PC-9 (cell line): ENCODE results near the gene TANC2. TPM values are rescaled to one million over a fixed set of nuclear protein-coding genes. Genes with fewer than 3 reads are reported as not detected.

Experiments used
- BruUV-seq: library from RNA; stranded (reverse); fragments of 400-500 nt; replicated peaks from 2 replicates; lab custom pipeline; 2021; lab: Mats Ljungman, UMichigan
- CTCF ChIA-PET: fragments of 300-600 bp; sonication (Branson Sonifier 250); formaldehyde crosslinking; loops from one replicate; lab custom pipeline; 2022; ENCODE audit warnings: antibody characterized with exemption; lab: Charles Lee
- POLR2A ChIA-PET: fragments of 300-600 bp; sonication (Branson Sonifier 250); formaldehyde crosslinking; loops from one replicate; lab custom pipeline; 2022; ENCODE audit warnings: antibody characterized with exemption; ENCODE audit not compliant: unreplicated experiment; lab: Charles Lee
- DNase-seq, 2 experiments: peaks; one replicate each; pipeline versions ENCODE4 v3.0.0 to v3.0.0-alpha.2; 2015 to 2022; ENCODE audit warnings: mixed read lengths in 1 of 2
- H2AFZ ChIP-seq: fragments of 200-600 bp; sonication (generic); 2 replicates; pipeline ENCODE4 v1.8.1; 2017; ENCODE audit warnings: antibody characterized with exemption
- H3F3A ChIP-seq: fragments of 200-600 bp; sonication (generic); 2 replicates; pipeline ENCODE4 v1.8.1; 2017; ENCODE audit warnings: antibody characterized with exemption, mild to moderate bottlenecking, low read depth; ENCODE audit not compliant: insufficient read depth
- H3K27ac ChIP-seq: fragments of 200-600 bp; sonication (generic); 2 replicates; pipeline ENCODE4 v1.6.1; 2016; ENCODE audit warnings: mixed run types
- H3K27me3 ChIP-seq: fragments of 200-600 bp; sonication (generic); 2 replicates; pipeline ENCODE4 v1.6.1; 2016; ENCODE audit warnings: low read depth, mixed run types; ENCODE audit not compliant: insufficient read depth
- H3K36me3 ChIP-seq: fragments of 200-600 bp; sonication (generic); 2 replicates; pipeline ENCODE4 v1.6.1; 2016; ENCODE audit warnings: low read depth, mixed run types
- H3K4me1 ChIP-seq: fragments of 200-600 bp; sonication (generic); replicated peaks from 2 replicates; pipeline ENCODE4 v1.6.1; 2016; ENCODE audit warnings: mixed run types; ENCODE audit not compliant: insufficient read depth
- H3K4me2 ChIP-seq: fragments of 200-600 bp; sonication (generic); 2 replicates; pipeline ENCODE4 v1.6.1; 2017; ENCODE audit warnings: mixed run types
- H3K4me3 ChIP-seq: fragments of 200-600 bp; sonication (generic); 2 replicates; pipeline ENCODE4 v1.6.1; 2016; ENCODE audit warnings: mixed run types
- H3K79me2 ChIP-seq: fragments of 200-600 bp; sonication (generic); 2 replicates; pipeline ENCODE4 v1.6.1; 2017; ENCODE audit warnings: low read depth, mixed run types
- H3K9me2 ChIP-seq: fragments of 200-600 bp; sonication (generic); 2 replicates; pipeline ENCODE4 v1.8.1; 2017; ENCODE audit warnings: mild to moderate bottlenecking; ENCODE audit not compliant: insufficient read depth
- H3K9me3 ChIP-seq: fragments of 200-600 bp; sonication (generic); 2 replicates; pipeline ENCODE4 v1.8.1; 2016; ENCODE audit warnings: low read depth; ENCODE audit not compliant: insufficient read depth
- H4K20me1 ChIP-seq: fragments of 200-600 bp; sonication (generic); 2 replicates; pipeline ENCODE4 v1.8.1; 2017; ENCODE audit not compliant: insufficient read depth
- CTCF ChIP-seq: fragments of 200-600 bp; sonication (generic); conservative IDR thresholded peaks from 2 replicates; pipeline ENCODE4 v1.6.1; 2017; ENCODE audit warnings: mixed run types, antibody characterized with exemption, mild to moderate bottlenecking, moderate library complexity
- EZH2 ChIP-seq: fragments of 200-600 bp; sonication (generic); IDR thresholded peaks from 2 replicates; pipeline ENCODE4 v1.8.0; 2017; ENCODE audit warnings: antibody characterized with exemption, low read depth
- intact Hi-C: fragments of 100-400 bp; cut with micrococcal nuclease; formaldehyde crosslinking; loops from one replicate; pipeline ENCODE4 v1.10.0; 2022; ENCODE audit not compliant: unreplicated experiment
- microRNA-seq: library from miRNA; unstranded; fragments of <30 nt; microRNA quantifications from one replicate; pipeline ENCODE4 v1.2.0, GENCODE V29; 2021; ENCODE audit warnings: borderline number of aligned reads, borderline replicate concordance
- total RNA-seq: library from RNA; stranded (reverse); gene quantifications from 2 replicates; pipeline ENCODE4 v1.2.3, GENCODE V29; 2021

Gene TANC2
- total RNA-seq, 1 experiment from 2014 or later = 122 TPM

GRCh38 chr17:63002625-63003024 is 36.6 kb downstream of the TANC2 start:
- DNase-seq = no peak
- ChIA-PET POLR2A (interaction anchor here (0.7 kb wide), 1 partner anchor 193 kb away, joined by 5 read pairs; no protein-coding TSS in a partner anchor), CTCF (no interaction called here)
- Histone ChIP-seq H3K27me3 (no peaks in the 10 kb centered on the region), H3K36me3 (peaks cover 21% of the 10 kb centered on the region; the same call in 1 of the 2 replicates), H3K4me2 (no peak overlapping the region), H3F3A (peaks cover 63% of the 10 kb centered on the region), H3K9me2 (no peaks in the 10 kb centered on the region), H3K27ac (no peak overlapping the region), H2AFZ (no peak overlapping the region), H3K4me3 (no peak overlapping the region), H3K9me3 (no peaks in the 10 kb centered on the region), H4K20me1 (peaks cover 68% of the 10 kb centered on the region), H3K79me2 (peaks cover 98% of the 10 kb centered on the region), H3K4me1 (peaks cover 2% of the 10 kb centered on the region; the same call in 1 of the 2 replicates)
- TF ChIP-seq CTCF = no peak
- no peak for TF ChIP-seq EZH2
- intact Hi-C loops = no loop called here
- BruUV-seq = no TSS peak

- Histone ChIP-seq H3K9me2 (no peaks in the 10 kb centered on the region), H4K20me1 (peaks cover 51% of the 10 kb centered on the region), H3K79me2 (peaks cover 94% of the 10 kb centered on the region), H3K9me3 (no peaks in the 10 kb centered on the region), H3K4me2 (no peak overlapping the region), H2AFZ (no peak overlapping the region), H3K36me3 (peaks cover 9% of the 10 kb centered on the region; the same call in 1 of the 2 replicates), H3K4me3 (no peak overlapping the region), H3K27ac (no peak overlapping the region), H3K4me1 (no peaks in the 10 kb centered on the region), H3F3A (peaks cover 36% of the 10 kb centered on the region; the same call in 1 of the 2 replicates), H3K27me3 (no peaks in the 10 kb centered on the region)
- TF ChIP-seq CTCF (no peak), EZH2 (no peak)
- no TSS peak for BruUV-seq
- ChIA-PET POLR2A (interaction anchor here (0.7 kb wide), 1 partner anchor 17 kb away, joined by 10 read pairs; no protein-coding TSS in a partner anchor), CTCF (no interaction called here)
- intact Hi-C loops = no loop called here
- DNase-seq = no peak
Observed at GRCh38 chr17:63015824-63016223, 49.8 kb downstream of the TANC2 start.

Small RNA genes lying within 50 kb of the gene (microRNA-seq; reads per million reads assigned to microRNA genes)
- not detected for gene MIR633

Other genes with a start within 250 kb of the TANC2 start
- 8.0 and 9.6 TPM in 2 replicates for gene MARCHF10, start 157.9 kb upstream of the TANC2 start, total RNA-seq